Hepatocyte (in vitro differentiated cells): ENCODE results near the gene PACS1.

Experiments
- CTCF ChIP-seq: fragments of 200-600 bp; sonication (generic); IDR thresholded peaks from 2 replicates; pipeline ENCODE4 v1.5.1; 2016; ENCODE audit warnings: antibody characterized with exemption, mild to moderate bottlenecking; ENCODE audit not compliant: poor library complexity
- EZH2 ChIP-seq: fragments of 200-600 bp; sonication (generic); IDR thresholded peaks from 2 replicates; pipeline ENCODE4 v1.6.1; 2016; ENCODE audit warnings: antibody characterized with exemption, mild to moderate bottlenecking, borderline replicate concordance

DNA sequence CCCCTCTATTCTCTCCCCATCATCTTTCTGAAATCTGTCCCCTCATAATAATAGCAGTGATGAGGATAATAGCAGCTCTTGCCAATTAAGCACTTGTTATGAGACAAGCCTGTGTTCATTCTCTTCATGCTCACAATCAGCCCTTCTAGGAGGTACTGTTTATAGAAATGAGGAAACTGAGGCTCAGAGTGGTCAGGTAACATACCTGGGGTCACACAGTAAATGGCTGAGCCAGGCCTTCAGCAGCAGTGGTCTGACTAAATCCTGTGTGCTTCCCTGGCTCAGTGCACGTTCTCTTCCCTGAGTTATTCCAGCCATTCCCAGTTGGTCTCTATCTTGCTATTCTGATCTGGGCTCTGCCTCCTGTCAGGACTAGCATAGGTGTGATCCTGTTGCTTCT is 204.1 kb downstream of the PACS1 start:
- no peak for TF ChIP-seq EZH2
- no peak for TF ChIP-seq CTCF
